HG02943 (cell line): ENCODE results near the gene HOXD13.
A peak's percentile ranks its signal among the peaks of the same experiment; 100 is the strongest.

Experiments used
- ATAC-seq: cut with Tn5 transposase; IDR thresholded peaks from one replicate; pipeline ENCODE4 v1.9.1; 2021; ENCODE audit warnings: mild to moderate bottlenecking, low read depth, moderate library complexity; ENCODE audit not compliant: unreplicated experiment

HOXD13 gene

DNA sequence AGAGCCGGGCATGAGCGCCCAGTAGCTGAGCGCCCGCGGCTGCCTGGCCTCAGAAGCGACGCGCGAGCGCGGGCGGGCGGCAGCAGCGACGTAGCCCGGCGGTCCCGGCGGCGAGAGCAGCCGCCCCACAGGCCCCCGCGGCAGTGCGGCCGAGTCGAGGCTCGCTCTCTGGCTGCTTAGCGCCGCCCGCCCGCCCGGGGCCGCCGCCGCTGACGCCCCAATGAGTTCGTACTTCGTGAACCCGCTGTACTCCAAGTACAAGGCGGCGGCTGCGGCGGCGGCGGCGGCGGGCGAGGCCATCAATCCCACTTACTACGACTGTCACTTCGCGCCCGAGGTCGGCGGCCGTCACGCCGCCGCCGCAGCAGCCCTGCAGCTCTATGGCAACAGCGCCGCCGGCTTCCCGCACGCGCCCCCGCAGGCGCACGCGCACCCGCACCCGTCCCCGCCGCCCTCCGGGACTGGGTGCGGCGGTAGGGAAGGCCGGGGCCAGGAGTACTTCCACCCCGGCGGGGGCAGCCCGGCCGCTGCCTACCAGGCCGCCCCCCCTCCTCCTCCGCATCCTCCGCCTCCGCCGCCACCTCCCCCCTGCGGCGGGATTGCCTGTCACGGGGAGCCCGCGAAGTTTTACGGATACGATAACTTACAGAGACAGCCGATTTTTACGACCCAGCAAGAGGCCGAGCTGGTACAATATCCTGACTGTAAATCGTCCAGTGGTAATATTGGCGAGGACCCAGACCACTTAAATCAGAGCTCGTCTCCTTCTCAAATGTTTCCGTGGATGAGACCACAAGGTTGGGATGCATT is 37.8 kb downstream of the HOXD13 start:
- no peak for ATAC-seq

DNA sequence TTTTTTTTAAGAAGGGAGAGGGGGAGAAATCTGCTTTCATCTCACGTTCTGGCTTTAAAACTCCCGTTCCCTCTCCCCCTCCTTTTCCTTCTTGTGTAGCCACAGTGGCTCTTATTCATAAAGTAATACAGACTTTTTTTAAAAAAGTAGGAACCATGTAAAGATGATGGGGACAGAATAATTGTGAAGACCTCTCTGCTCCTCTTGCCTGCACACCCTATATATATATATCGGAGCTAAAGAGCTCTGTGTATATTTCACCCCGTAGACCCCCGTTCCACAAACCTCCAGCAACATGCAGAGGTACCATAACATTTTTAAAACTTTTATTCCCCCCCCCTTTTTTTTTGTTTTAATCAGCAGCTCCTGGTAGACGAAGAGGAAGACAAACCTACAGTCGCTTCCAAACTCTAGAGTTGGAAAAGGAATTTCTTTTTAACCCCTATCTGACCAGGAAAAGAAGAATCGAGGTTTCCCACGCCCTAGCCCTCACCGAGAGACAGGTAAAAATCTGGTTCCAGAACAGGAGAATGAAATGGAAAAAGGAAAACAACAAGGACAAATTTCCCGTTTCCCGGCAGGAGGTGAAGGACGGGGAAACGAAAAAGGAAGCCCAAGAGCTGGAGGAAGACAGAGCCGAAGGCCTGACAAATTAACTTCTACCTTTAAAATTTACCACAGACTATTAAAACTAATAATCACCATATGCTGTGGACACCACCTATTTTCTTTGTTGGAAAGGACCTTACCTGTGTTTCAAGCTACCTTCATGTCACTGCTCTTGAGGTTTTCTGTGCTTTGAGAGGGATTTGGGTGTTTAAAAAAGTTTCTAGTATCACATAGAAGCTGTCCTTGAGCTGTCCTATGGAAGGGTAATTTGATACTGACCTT is 38.7 kb downstream of the HOXD13 start:
- no peak for ATAC-seq

DNA sequence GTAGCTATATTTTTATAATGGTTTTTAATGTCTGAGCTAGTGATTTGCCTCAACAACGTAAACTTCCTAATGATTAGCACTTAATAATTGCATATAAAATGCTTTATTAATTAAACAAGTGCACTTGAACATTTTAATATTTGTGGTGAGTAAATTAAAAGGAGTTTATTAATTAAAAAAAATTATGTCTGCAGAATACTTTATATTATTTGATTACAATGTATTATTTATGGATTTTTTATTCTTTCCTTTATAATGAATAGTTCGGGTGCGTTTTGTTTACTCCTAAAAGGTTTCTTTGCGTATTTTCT is 39.3 kb downstream of the HOXD13 start:
- no peak for ATAC-seq

DNA sequence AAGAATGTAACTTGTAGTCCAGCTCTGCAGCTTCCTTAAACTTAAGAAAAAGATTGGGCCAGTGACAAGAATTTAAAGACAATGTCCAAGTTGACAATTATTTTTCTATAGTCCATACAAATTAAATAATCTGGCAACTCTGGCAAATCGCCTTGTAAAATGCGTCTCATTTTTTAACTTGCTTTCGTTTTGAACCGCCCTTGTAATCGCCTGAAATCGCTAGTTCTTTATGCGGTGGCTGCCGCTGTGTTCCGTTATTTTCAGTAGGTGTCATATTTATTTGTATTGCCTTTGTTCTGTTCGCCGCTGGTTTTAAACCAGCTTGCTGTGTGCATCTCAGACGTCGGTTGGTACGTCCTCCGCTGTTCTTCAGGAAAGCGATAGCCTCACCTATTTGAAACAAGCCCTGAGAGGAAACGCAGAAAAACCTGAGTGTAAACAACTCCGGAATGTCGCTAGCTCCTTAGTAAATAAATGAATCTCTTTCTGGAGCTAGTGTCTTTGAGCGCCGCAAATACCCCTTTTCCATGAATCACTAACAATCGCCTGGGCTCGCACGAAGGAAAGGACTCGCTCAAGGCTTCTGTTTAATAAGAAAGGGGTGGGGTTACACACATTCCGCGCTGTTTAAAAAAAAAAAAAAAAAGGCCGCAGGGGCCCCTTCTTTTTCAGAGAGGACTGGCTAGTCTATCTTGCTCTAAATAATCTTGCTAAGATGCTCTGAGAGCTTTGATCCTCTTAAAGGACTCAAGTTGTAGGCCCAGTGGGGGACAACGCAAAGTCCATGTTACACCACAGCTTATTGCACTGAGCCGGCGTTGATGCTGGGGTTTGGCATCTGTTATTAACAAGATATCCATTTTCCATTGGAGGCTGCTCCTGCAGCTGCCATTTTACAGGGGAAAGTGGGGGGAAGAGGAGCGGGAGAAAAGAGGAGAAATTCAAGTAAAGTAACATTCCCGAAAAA is 40.0 kb downstream of the HOXD13 start:
- ATAC-seq, result no peak

DNA sequence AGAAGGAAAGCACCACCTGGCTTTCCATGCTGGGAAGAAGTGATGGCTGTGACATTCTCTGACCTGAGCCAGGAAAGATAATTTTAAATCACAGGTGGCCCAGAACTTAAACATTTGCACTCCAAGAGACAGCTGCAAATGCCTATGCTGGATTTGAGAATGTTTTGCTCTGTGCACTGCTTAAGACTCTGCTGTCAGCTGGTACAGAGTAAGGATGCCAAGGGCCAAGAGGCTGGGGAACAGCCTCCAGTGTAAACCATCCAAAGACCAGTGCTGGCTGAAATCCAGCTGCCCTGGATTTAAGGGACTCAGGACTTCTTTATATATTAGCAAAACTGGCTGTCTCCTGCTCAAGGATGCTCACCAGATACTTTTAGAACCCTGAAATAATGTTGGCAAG is 40.9 kb downstream of the HOXD13 start:
- ATAC-seq, result no peak

DNA sequence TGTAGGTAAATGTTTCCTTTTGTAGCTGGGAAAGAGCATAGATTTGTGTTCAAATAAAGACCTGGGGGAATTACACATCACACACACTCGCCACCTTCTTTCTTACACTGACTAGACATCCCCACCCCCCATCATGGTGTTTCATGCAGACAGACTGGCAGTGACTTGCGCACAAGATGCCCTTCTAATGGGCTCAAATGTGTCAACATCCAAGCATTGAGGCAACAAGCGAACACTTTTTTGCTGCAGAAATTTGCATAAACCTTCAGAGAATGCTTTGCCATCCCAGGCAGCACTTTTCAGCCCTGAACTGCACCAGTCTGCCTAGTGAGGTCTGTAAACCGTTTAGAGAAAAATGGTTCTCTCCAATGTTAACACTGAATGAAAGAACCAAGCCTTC is 41.5 kb downstream of the HOXD13 start:
- no peak for ATAC-seq

DNA sequence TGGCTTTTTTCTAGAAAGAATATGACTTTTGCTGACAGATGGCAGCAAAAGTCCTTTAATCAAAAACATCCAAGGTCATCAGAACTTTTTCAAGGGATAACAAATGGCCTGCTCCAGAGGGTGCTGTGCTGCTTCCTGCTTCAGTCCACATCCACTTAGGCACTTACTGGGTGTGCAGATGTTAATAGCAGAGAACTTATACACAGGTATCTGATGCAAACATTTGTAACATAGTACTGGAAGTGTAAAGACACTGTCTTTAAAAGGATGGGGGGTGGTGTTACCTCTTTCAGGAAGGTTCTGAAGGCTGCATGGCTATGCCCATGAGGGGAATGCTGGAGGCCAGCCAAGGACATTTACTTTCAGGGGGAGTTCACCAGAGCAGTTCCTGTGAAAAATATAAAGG is 42.5 kb downstream of the HOXD13 start:
- no peak for ATAC-seq

DNA sequence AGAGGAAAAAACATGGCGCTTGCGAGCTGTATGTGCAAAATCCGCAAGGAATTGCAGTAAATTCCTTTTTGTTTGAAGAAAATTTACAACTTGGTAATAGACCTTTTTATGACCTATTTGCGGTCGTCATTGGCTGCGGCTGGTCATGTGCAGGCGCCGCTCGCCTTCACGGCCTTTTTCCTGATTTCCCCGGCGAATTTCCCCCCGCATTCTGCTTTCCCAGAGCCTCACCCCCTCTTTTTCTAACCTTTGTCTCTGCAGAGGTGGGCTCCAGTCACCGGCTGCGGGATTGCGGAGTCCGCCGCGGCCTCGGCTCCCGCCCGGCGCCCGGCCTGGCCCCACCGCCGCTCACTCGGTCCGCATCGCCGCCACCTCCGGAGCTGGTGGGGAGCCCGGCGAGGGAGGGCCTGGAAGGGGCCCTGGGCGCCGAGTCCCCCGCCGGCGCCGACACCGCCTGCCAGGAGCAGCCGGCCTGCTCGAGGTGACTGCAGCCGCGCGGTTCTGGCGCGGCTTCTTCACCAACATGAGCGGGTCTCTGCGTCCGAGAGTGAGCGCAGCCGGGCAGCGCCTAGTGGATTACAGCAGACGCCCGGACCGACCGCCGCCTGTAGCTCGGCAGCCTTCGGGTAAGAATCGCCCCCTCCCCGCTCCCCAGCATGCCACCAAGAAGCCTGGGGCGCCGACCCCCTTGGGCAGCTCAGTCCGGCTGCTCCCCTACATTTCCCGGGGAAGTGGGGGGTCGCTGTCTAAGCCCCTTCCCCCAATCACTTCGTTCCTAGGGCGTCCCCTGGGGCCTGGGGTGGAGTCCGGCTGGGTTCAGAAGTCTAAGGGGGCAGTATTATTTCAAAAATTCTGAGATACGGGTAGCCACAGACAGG is 44.1 kb downstream of the HOXD13 start:
- ATAC-seq, result no peak

DNA sequence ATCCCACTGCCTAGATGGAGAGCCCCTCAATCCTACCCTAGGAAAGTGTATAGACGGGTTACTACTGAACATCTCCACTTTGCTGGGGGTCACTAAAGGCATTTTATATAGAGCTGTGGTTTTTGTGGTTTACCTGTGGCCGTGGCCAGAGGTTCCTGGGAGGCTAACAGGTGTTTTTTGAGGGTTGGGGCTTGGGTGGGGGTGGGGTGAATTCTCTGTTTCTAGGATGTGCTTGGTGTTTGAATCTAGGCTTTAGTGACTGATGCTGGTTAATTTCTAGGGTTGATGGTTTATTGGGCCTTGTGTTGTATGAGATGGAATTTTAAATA is 44.7 kb downstream of the HOXD13 start:
- ATAC-seq, result no peak

DNA sequence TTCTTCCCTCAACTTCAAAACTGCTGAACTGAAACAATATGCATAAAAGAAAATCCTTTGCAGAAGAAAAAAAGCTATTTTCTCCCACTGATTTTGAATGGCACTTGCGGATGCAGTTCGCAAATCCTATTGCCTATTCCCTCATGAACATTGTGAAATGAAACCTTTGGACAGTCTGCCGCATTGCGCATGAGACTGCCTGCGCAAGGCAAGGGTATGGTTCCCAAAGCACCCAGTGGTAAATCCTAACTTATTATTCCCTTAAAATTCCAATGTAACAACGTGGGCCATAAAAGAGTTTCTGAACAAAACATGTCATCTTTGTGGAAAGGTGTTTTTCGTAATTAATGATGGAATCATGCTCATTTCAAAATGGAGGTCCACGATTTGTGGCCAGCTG is 45.4 kb downstream of the HOXD13 start:
- ATAC-seq, result no peak

DNA sequence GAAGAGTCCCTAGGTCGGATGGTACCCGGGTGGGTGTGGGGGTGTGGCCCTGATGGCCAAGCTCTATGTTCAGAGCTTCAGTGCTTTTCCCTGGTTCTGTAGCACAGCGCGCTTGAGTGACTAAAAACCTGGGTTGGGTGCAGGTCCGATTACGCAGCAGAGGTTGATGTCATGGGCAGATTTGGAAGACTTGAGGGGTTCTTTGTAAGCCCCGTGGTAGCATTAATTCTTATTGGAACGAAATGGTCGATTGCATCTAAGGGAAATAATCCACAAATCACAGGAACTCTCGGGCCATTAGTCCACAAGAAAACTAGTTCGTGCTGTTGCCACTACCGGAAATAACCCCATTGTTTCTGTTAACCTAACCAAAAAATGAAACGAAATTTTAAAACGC is 46.0 kb downstream of the HOXD13 start:
- no peak for ATAC-seq

DNA sequence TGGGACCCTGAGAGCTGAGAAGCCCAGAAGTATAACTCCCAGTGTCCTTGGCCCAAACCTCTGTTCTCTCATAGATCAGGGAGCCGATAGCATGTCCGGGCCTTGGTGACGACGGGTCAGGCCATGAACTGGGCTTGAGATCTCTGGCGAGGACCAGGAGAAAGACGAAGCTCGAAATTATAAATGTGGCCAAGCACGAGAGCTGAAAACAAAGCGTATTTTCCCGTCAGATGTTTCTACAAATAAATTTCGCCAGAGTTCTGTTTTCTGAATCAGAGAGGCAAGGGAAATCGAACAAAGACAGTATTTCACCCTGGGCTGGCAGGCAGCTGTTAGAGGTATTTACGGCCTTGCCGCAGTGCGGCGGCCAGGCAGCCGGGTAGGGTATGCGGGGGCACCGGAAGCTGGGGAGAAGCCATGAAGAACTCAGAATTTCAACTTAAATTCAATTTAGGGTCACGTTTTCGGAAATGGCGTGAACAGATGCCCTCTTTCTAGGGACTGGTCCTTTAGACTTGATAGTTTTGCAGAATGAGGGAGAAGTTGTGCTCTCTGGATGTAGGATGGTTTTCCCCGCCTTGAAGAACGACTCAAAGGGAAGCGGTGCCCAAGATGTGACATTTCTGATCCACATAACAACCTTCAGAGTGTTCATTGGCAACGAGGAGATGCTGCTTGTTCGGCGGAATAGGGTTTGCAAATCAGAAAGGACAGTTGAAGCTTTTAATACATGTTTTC is 46.6 kb downstream of the HOXD13 start:
- ATAC-seq, result no peak

DNA sequence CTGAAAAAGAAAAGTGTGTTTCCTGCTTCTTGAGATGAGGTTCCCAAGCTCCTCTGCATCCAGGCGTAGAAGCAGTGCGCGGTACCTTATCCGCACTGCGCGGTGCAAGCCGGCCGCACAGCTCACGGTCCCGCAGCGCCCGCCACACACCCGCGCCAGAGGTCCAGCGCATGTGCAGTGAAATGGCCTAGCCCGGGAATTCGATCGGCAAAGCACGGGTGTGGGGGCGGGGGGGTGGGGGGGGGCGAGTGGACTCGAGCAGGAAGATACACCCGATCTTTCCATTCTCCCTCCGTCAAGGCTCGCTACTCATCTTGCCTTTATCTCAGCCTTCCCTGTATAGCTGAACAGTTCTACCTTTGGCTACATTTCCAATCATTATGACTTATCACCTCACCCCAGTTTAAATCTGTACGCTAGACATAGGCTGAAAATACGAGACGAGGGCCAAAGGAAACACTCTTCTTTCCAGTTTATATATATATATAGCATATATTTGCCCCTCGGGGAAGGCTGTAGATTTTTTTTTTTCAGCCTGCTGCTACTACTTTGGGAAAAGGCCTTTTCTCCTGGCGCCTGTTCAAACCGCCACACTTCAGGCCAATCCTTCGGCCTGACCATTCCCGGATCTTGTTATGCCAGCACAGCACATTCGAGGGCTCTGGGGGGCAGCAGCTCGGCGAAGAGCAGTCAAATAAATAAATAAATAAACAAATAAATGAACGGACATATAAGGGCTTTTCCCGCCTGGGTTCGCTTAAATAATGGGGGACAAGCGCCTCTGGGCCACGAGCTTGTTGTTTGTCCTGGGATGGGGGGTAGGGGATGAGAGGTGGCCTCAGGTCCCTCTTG is 47.4 kb downstream of the HOXD13 start:
- ATAC-seq, result no peak

DNA sequence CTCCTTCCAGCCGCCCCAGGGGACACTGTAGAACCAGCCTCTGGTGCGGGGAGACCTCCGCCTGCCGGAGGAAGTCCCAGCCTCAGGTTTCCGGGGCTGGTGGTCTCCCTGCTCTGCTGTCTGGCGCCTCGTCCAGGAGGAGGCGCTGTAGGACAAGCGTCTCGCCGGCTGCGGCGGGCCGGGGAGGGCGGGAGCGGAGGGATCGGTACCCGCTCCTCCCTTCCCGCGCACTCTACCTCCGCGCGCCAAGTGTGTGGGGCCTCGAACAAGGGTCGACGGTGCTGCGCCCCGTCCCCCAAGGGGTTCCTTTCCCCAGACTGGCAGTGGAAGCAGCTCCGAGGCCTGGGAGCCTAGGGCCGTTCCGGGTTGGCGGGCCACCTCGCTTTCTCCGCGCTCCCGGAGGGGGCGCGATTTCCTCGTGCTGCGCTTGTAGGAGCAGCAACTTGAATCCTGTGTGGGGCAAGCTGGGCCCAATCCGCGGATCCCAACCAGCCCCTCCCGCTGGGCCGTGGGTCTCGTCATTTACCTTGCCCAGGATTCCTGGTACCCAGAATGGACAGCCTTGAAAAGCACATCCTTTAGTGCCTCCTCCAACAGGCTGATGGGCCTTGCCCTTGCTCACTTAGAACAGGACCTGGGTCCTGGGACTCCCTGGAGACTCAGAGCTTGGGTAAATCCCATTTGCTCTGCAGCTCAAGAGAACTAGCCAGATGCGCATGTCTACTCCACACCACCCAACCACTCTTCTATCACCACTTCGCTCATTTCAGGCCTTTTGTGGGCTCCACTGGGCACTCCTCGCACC is 48.2 kb downstream of the HOXD13 start:
- peak; percentile 77 for ATAC-seq

DNA sequence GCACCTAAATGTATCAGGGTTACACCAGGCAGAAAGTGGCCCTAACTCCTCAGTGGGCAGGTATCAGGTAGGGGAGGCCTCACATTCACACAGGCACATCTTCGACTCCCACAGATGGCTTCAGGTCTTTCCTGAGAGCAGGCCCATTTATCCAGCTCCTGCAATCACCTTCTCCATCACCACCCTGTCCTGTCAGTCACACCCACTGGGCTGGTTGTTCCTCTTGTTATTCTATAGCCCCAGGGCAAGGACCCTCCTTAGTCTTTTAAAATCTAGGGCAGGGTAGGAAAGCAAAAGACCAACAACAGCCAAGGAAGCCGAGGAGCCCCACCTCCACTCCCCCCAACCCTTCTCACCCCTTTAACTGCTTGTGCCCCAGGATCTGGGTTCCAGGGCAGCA is 49.8 kb downstream of the HOXD13 start:
- no peak for ATAC-seq
